GM21390 (cell line): Measurements from ENCODE around the gene EPC2.
"Not testable (repeated sequence)": the region's sequence is repeated elsewhere in the genome, so short reads cannot be mapped to it uniquely, and the experiment has no call there.

Experiments
- ATAC-seq: cut with Tn5 transposase; IDR thresholded peaks from one replicate; pipeline ENCODE4 v1.9.1; 2021; ENCODE audit not compliant: unreplicated experiment

The EPC2 gene

GRCh38 chr2:148721520-148721931, 77.0 kb downstream of the EPC2 start:
- ATAC-seq, result no peak

- no peak for ATAC-seq
Measured at GRCh38 chr2:148721991-148722777, 77.6 kb downstream of the EPC2 start.

- ATAC-seq, result peak; percentile 6
Measured at GRCh38 chr2:148725564-148725963, 81.0 kb downstream of the EPC2 start.

- peak; percentile 67 for ATAC-seq
Measured at GRCh38 chr2:148726228-148726627, 81.7 kb downstream of the EPC2 start.

- ATAC-seq, result no peak
Measured at GRCh38 chr2:148730085-148730484, 85.5 kb downstream of the EPC2 start.

DNA sequence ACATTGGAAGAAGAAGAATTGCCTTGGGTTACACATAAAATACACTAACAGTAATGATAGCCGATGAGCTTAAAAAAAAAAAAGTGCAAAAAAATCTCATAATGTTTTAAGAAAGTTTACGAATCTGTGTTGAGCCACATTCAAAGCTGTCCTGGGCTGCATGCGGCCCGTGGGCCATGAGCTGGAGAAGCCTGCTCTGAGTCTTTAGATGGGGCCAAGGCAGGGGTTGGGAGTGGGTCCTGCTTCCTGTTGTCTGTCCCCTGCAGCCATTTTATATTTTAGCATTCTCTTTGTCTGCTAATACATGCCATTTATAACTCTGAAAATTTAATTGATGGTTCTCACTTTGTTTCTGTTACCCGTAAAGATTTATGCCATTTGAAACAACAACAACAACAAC, 93.2 kb downstream of the EPC2 start:
- no peak for ATAC-seq

DNA sequence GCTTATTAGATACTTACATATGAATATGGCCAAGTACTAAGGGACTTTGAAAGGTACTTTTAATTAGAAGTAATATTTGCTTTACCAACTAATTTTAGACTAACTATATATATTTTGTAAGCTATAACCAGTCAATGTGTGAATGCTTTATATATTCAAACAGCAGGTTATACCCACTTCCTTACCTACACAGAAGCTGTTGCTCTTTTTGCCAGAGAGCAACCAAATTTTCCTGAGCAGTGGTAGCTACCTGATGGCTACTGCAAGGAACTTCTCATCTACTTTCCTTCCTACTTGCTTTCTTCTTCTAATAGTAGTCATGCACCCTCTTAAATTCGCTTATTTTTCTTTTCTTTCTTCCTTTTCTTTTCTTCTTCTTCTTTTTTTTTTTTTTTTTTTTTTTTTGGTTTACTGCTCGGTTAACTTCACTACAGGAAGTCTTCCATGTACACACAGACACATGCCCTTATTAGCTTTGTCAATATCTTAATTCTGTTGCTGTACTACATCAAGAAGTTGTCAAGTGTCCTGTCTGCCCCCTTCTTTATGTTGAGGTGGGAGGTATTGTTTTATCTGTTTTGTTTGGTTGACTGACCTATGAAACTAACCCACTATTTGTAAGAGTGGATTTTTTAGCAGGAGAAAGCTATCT, 95.0 kb downstream of the EPC2 start:
- no peak for ATAC-seq

GRCh38 chr2:148742373-148742772, 97.8 kb downstream of the EPC2 start:
- ATAC-seq, result no peak

DNA sequence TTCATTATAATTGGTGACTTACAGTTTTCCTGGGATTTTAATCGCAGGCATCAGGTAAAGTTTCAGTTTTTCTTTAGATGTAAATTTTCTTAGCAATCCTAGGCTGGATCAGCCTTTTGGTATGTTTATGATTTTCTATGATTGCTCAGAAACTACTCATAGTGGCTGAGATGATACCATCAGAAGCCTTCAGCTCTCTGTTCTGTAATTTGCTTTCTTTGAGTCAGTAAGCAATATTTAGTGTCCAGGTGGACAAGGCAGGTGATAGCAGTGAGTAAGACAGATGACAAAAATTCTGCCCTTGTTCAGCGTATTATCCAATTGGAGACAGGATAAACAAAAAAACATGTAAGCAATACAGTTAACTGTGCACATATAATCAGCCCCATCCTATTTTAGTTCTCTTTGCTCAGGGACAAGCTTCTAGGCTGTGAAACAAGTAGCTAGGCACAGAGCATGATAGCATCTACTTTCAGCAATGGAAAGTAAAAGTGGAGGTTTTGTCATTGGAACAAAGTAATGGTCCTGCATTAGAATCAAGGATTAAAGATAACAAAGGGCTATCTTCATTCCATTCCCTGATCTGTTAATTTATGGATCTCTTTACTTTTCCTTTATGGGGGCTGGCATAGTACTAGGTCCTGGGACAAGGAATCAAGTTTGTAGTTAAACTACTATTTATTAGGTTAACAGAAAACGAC, 100.8 kb downstream of the EPC2 start:
- ATAC-seq, result no peak

DNA sequence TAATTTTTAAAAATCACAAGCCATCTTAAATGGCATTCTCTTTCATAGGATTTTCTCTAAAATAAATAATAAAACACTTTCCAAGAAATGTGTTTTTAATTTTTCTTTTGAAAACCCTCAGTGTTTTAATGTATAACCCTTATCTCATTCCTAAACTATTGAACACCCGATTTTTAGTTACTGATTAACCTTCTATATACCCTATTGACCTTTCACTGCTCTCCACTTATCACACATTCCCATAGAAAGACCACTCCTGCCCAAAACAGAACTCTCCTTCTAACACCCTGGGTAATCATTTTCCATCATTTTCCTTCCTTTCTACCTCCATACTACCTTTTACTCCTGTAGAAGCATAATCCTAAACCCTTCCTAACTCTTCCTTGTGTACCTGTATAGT, 102.4 kb downstream of the EPC2 start:
- no peak for ATAC-seq

DNA sequence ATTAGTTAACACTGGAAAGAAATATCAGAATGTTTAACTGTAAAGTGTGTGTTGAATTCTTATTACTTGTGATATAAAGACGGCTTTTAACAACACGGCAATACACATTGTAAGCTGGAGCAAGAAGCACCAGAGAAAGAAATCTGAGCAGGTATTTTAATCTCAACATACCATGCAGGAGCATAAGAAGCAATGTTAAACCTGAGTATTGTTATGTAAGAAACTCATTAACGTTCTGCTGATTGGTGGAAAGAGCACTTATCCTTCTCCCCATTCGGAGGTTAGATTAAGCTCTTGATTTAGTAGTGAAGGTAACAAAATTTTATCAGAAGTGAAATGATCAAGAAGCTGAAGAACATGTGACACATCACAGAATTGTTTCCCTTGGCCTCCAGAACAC, 107.4 kb downstream of the EPC2 start:
- ATAC-seq, result no peak

GRCh38 chr2:148752977-148753376, 108.4 kb downstream of the EPC2 start:
- ATAC-seq, result no peak

- ATAC-seq, result no peak
Measured at GRCh38 chr2:148754864-148755263, 110.3 kb downstream of the EPC2 start.

- no peak for ATAC-seq
Measured at GRCh38 chr2:148756292-148756975, 111.9 kb downstream of the EPC2 start.

- ATAC-seq, result no peak
Measured at GRCh38 chr2:148764815-148765214, 120.3 kb downstream of the EPC2 start.

- no peak for ATAC-seq
Measured at GRCh38 chr2:148770047-148770446, 125.5 kb downstream of the EPC2 start.

DNA sequence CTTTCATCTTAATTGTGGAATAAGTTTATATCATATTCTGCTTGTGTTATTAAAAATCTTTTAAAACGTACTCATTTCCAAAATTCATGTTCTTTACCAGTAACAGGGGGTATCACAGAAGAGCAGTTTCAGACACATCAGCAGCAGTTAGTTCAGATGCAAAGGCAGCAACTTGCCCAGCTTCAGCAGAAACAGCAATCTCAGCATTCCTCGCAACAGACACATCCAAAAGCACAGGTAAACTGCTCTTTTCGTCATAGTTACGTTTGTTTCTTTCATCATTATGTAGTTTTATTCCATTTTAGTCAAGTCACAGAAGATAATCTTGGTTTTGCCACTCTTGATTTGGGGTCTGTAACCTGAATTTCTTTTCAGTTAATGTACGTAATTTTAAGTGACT, 137.0 kb downstream of the EPC2 start:
- ATAC-seq, result no peak

DNA sequence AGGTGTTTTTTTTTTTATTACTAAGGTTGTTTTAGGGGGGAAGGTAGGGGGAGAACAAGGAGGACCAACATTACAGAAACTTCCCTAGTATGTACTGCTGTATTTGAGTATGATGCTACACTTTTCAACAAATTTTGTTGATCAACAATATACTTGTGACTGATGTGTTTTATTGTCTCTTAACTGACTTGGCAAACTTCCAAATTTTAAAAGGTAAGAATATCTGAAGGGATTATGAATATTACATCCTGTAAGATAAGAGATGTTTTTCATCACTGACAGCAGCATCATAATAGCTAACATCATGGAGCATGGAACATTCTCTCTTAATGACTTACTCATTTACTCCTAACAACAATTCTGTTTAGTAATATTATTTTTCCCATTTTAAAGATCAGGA, 144.5 kb downstream of the EPC2 start:
- no peak for ATAC-seq

DNA sequence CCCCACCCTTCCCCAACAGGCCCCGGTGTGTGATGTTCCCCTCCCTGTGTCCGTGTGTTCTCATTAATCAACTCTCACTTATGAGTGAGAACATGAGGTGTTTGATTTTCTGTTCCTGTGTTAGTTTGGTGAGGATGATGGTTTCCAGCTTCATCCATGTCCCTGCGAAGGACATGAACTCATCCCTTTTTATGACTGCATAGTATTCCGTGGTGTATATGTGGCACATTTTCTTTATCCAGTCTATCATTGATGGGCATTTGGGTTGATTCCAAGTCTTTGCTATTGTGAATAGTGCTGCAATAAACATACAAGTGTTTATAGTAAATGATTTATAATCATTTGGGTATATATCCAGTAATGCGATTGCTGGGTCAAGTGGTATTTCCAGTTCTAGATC, 145.6 kb downstream of the EPC2 start:
- ATAC-seq, result not testable (repeated sequence)

DNA sequence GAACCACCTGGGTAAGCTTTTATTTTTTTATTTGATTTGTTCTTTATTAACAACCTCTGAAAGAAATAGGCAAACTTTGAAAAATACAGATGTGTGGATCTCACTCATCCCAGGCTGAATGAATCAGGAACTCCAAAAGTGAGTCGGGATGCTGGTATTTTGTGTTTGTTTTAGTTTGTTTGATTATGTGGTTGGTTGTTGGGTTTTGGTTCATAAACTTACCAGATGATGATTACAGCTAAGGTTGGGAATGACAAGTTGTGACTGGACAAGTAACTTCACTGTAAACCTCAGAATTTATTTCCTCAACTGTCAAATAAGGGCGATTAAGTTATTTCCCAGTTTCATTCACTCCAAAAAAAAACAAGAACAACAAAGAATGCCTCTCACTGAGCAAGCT, 150.0 kb downstream of the EPC2 start:
- ATAC-seq, result no peak

- ATAC-seq, result no peak
Measured at GRCh38 chr2:148796735-148797512, 152.4 kb downstream of the EPC2 start.
